NCI-H1417 treated with DMSO at 0.1 percent for 48 hours (cell line): ENCODE data around the gene ARHGAP20.

ENCODE experiments used
- DNase-seq: peaks from one replicate; lab custom pipeline; 2025; lab: John Stamatoyannopoulos, UW

ARHGAP20 gene

GRCh38 chr11:110527146-110527545, 185.1 kb downstream of the ARHGAP20 start:
- no peak for DNase-seq
